Gastrocnemius medialis (tissue), 4 donors: Measurements from ENCODE around the gene DIPK1B. TPM values are rescaled to one million over a fixed set of nuclear protein-coding genes. Genes with fewer than 3 reads are reported as not detected.
A peak's percentile ranks its signal among the peaks of the same experiment; 100 is the strongest.

Experiments used
- ATAC-seq, 2 donors: fragments of 150-250 bp; one replicate each; pipeline ENCODE4 v1.9.1; 2016
- DNase-seq, 2 donors: peaks; one replicate each; pipeline ENCODE4 v3.0.0-alpha.2; 2019
- H3K27ac ChIP-seq, 4 donors: fragments of 200-600 bp; sonication (generic); 1 replicate in 1 of 4; 2 replicates in 3 of 4; pipeline ENCODE4 v1.5.1; 2016 to 2018; ENCODE audit warnings: mild to moderate bottlenecking in 2 of 4, moderate library complexity in 1 of 4
- H3K27me3 ChIP-seq, 3 donors: fragments of 200-600 bp; sonication (generic) in 2 of 3; 1 replicate in 1 of 3; 2 replicates in 2 of 3; pipeline versions ENCODE4 v1.5.1 to v1.6.0; 2016 to 2019; ENCODE audit warnings: mild to moderate bottlenecking in 1 of 3, moderate library complexity in 1 of 3
- H3K36me3 ChIP-seq, 2 donors: fragments of 200-600 bp; sonication (generic) in 1 of 2; one replicate each; pipeline ENCODE4 v1.5.1; 2017 to 2018
- H3K4me1 ChIP-seq, 2 donors: fragments of 200-600 bp; sonication (generic) in 1 of 2; one replicate each; pipeline ENCODE4 v1.5.1; 2016 to 2017; ENCODE audit warnings: mild to moderate bottlenecking in 2 of 2
- H3K4me3 ChIP-seq, 4 donors: fragments of 200-600 bp; sonication (generic) in 3 of 4; 1 replicate in 1 of 4; 2 replicates in 3 of 4; pipeline ENCODE4 v1.5.1; 2016 to 2019; ENCODE audit warnings: mild to moderate bottlenecking in 2 of 4
- H3K9me3 ChIP-seq, 3 donors: fragments of 200-600 bp; sonication (generic) in 2 of 3; 1 replicate in 1 of 3; 2 replicates in 2 of 3; pipeline ENCODE4 v1.5.1; 2016 to 2019
- CTCF ChIP-seq, 5 experiments: fragments of 450-650 bp in 3 of 5; fragments of 200-600 bp in 2 of 5; sonication (generic) in 2 of 5; IDR thresholded peaks in 4 of 5; conservative IDR thresholded peaks in 1 of 5; 1 replicate in 4 of 5; 2 replicates in 1 of 5; pipeline ENCODE4 v1.5.1; 2016 to 2019; ENCODE audit warnings: antibody characterized with exemption in 5 of 5, mild to moderate bottlenecking in 3 of 5, moderate library complexity in 3 of 5
- POLR2A ChIP-seq, 2 donors: fragments of 450-650 bp; IDR thresholded peaks; one replicate each; pipeline ENCODE4 v1.6.1; 2017; ENCODE audit warnings: antibody characterized with exemption in 2 of 2, mild to moderate bottlenecking in 2 of 2, moderate library complexity in 2 of 2
- in situ Hi-C, 4 donors: fragments of 200-750 bp; cut with MboI; loops; one replicate each; pipeline versions ENCODE4 v1.15.0 to v1.8.0; 2017; ENCODE audit warnings: low sequenced_read_pairs in 4 of 4
- intact Hi-C: fragments of 100-400 bp; cut with DNase I; formaldehyde crosslinking; loops from one replicate; pipeline ENCODE4 v1.15.1; 2023; ENCODE audit warnings: low total_unique reads
- total RNA-seq, 4 donors: library from RNA; depleted of rRNA; stranded (reverse); fragments of >200 nt; gene quantifications; one replicate each; pipeline versions ENCODE4 v1.1.0 to v1.2.3, GENCODE V29; 2016

DIPK1B gene
- 1 to 10 TPM; 1.8 to 4.6 (median 3.8) TPM for total RNA-seq

DNA sequence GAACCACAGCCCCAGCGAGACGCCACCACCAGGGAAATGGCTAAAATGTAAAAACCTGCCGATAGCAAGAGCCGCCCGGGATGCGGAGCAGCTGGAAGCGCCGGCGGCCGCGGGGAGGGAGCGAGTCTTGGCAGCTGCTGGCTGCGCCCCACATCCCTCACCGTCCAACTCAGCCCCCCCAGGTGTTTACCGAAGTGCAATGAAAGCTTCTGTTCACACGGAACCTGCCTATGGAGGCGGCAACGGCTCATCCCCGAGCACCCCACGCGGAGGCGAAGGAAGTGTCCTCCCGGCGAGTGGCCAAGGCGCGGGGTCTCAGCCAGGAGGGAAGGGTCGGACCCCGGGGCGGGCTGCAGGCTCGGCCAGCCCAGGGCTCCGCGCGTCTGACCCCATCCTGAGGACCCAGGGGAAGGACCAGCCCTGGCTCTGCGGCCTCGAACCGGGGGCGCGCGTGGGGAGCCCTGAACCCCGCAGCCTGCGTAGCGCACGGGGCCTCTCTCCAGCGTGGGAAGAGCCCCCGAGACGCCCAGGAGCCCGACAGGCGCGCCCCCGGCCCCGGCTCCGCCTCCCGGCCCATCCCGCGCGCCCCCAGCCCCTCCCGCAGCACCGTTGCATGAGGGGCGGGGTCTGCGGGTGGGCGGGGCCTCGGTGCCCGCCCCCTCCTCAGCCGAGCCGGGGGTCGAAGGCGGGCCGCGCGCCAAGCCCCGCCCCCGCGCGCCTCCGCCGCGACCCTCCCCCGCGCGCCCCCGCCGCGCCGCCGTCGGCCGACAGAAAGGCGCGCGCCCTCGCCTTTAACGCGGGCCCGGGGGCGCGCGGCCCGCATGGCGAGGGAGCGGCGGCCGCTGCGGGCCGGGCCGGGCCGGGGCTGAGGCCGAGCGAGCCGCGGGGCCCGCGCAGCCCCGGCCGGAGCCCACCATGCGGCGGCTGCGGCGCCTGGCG is at the start of gene DIPK1B:
TSS of gene DIPK1B (plus strand) at position 822 of the 939 bp plus-strand sequence. CDS start at position 916, 94 bp downstream.
- no peak for ATAC-seq
- in situ Hi-C loops (no loop called here), intact Hi-C loops (no loop called here)

GRCh38 chr9:136662656-136663581 is 49.5 kb upstream of the DIPK1B start, which contains the start of gene EGFL7:
Gene EGFL7, plus strand, starts transcription at chr9:136662916. Its CDS starts 5,367 bp downstream, at chr9:136668283.
- H3K36me3 ChIP-seq, result no peaks in the 10 kb centered on the region
- peak within 1 kb of the TSS; percentile 53 to 62 (median 56) for H3K4me3 ChIP-seq
- peak; percentile 37 to 40 for ATAC-seq
- no peaks in the 10 kb centered on the region for H3K9me3 ChIP-seq
- H3K27me3 ChIP-seq, result peaks cover 6 to 38% (median 19%) of the 10 kb centered on the region in 3 donors
- H3K27ac ChIP-seq, result peak within 1 kb of the TSS; percentile 49 to 82 (median 80)
- TF ChIP-seq POLR2A (IDR thresholded peaks at IDR 0.05) (peak; percentile 34 to 64), CTCF (IDR thresholded peaks at IDR 0.05 in 4 of 5, conservative IDR thresholded peaks at IDR 0.05 in 1 of 5) (no peak)
- in situ Hi-C loops (no loop called here), intact Hi-C loops (no loop called here)
- peaks cover 0 to 10% of the 10 kb centered on the region in 2 donors for H3K4me1 ChIP-seq
- DNase-seq, result no peak

More for the DNA sequence above, at the start of gene DIPK1B:
- Histone ChIP-seq H3K36me3 (no peaks in the 10 kb centered on the region), H3K27me3 (peaks cover 24 to 38% (median 36%) of the 10 kb centered on the region in 3 donors), H3K27ac (peak within 1 kb of the TSS in 3 of 4 donors; percentile 60 to 81 (median 75)), H3K9me3 (no peaks in the 10 kb centered on the region), H3K4me1 (peaks cover 0 to 10% of the 10 kb centered on the region in 2 donors), H3K4me3 (peak within 1 kb of the TSS; percentile 38 to 51 (median 43))
- no peak for DNase-seq
- TF ChIP-seq POLR2A (IDR thresholded peaks at IDR 0.05) (no peak), CTCF (IDR thresholded peaks at IDR 0.05 in 4 of 5, conservative IDR thresholded peaks at IDR 0.05 in 1 of 5) (no peak)

DNA sequence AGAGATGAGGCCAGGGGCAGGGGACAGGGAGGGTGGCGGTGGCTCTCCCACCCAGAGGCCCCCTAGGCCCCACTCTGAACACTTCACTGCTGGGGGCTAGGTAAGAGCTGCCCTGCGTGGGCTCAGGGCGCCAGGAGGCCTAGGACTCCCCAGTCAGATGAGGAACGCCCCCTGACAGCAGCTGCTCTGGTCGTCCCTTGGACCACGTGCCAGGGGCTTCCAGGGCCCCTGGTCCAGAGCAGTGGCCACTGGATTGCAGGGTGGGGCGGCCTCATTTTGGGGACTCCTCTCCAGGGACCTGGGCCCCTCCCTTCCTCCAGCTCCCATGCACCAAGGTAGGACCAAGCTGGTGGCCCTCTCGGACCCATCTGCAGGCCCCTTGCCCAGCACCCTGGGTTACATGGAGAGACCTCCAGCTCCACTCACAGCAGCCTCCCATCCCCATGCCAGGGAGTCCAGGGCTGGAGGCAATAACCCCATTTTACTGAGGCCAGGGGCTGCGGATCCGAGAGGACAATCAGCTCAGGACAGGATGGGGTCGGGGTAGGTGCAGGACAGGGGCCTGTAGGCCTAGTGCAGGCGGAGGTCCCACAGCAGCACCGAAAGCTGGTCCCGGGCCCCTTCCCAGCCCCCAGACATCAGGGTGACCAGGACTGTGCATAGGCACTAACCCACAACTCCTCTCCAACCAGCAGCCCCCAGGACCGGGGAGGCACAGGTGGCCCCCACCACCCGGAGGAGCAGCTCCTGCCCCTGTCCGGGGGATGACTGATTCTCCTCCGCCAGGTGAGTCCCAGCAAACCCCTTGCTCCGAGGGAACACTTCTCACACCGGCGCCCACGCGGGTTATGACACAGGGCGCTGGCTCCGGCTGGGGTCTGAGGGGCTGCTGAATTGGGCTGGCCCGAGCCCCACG is 48.1 kb upstream of the DIPK1B start:
- Histone ChIP-seq H3K27me3 (peaks cover 3 to 26% (median 13%) of the 10 kb centered on the region in 3 donors), H3K36me3 (no peaks in the 10 kb centered on the region), H3K9me3 (no peaks in the 10 kb centered on the region), H3K4me3 (peak overlapping the region; percentile 53 to 62 (median 56)), H3K27ac (peak overlapping the region; percentile 49 to 82 (median 80)), H3K4me1 (peaks cover 0 to 10% of the 10 kb centered on the region in 2 donors)
- no peak for TF ChIP-seq POLR2A (IDR thresholded peaks at IDR 0.05)
- DNase-seq (no peak), ATAC-seq (no peak)
- intact Hi-C loops (no loop called here), in situ Hi-C loops (no loop called here)

- Histone ChIP-seq H3K4me1 (peaks cover 0 to 10% of the 10 kb centered on the region in 2 donors), H3K9me3 (no peaks in the 10 kb centered on the region), H3K27me3 (peaks cover 3 to 20% (median 13%) of the 10 kb centered on the region in 3 donors), H3K4me3 (peak overlapping the region; percentile 53 to 62 (median 56)), H3K36me3 (no peaks in the 10 kb centered on the region), H3K27ac (peak overlapping the region in 3 of 4 donors; percentile 80 to 82 (median 81))
- intact Hi-C loops, result no loop called here
- no peak for ATAC-seq
- TF ChIP-seq CTCF (IDR thresholded peaks at IDR 0.05 in 4 of 5, conservative IDR thresholded peaks at IDR 0.05 in 1 of 5) (peak in 2 of 5 experiments; percentile 8 to 35), POLR2A (IDR thresholded peaks at IDR 0.05) (no peak)
- in situ Hi-C loops, result no loop called here
- DNase-seq, result no peak
Measured at GRCh38 chr9:136665111-136665703, 47.2 kb upstream of the DIPK1B start.
